ENCODE results near the gene BCL11A.

BCL11A gene

GRCh38 chr2:60553495-60554073 is at the start of gene BCL11A:
BCL11A (minus strand) TSS chr2:60553654; CDS start chr2:60553270, 384 bp downstream.
- peak; percentile 67 for DNase-seq

DNA sequence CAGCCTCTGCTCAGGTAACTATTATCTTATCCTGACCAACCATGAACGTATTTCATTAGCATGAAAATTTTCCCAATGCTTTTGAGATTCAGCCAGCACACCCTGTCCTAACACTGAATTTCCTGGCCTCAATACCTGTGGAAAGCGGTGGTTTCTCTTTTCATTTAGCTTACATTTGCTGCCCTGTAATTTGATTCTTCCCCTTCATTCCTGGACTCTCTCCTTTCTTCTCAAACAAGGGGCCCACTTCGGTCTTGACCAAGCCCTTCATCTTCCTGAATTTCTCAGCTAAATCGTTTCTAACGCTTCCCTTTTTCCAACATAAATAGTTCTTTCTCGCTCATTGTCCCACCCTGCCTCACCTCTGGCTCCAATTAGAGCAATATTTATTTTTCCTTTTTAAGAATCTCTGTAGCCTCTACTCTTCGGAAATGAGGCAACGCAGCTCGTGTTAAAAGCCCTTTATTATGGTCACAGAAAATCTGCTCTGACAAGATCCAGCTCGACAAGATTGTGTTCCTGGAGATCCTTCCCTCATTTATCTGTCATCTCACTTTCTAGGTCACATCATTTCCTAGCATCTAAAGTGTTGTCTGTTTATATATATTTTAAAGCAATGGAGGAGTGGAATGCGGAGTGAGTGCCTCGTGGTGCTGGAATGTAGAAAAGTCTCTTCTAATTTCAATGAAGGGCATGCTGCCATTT is 49.5 kb upstream of the BCL11A start:
- DNase-seq = no peak

GRCh38 chr2:60602388-60602787 is 48.9 kb upstream of the BCL11A start:
- no peak for DNase-seq

GRCh38 chr2:60598271-60598670 is 44.8 kb upstream of the BCL11A start:
- no peak for DNase-seq

- DNase-seq = no peak
These were observed 43.9 kb upstream of the BCL11A start for GRCh38 chr2:60597346-60597745.

DNA sequence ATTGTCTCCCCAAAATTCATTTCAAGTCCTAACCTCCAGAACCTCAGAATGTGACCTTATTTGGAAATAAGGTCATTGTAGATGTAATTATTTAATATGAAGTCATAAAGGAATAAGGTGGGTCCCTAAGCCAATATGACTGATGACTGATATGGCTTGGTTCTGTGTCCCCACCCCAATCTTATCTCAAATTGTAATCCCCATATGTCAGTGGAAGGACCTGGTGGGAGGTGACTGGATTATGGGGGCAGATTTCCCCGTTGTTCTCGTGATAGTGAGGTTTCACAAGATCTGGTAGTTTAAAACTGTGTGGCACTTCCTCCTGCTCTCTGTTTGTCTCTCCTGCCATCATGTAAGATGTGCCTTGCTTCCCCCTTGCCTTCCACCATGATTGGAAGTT is 43.0 kb upstream of the BCL11A start:
- no peak for DNase-seq

GRCh38 chr2:60595953-60596352 is 42.5 kb upstream of the BCL11A start:
- DNase-seq = no peak

GRCh38 chr2:60589104-60589503 is 35.6 kb upstream of the BCL11A start:
- DNase-seq = no peak

- no peak for DNase-seq
These were observed 32.6 kb upstream of the BCL11A start for GRCh38 chr2:60586081-60586480.

- no peak for DNase-seq
These were observed 31.8 kb upstream of the BCL11A start for GRCh38 chr2:60585276-60585675.

- DNase-seq = no peak
These were observed 30.1 kb upstream of the BCL11A start for GRCh38 chr2:60583604-60584003.

- DNase-seq = no peak
These were observed 28.2 kb upstream of the BCL11A start for GRCh38 chr2:60581433-60582282.

DNA sequence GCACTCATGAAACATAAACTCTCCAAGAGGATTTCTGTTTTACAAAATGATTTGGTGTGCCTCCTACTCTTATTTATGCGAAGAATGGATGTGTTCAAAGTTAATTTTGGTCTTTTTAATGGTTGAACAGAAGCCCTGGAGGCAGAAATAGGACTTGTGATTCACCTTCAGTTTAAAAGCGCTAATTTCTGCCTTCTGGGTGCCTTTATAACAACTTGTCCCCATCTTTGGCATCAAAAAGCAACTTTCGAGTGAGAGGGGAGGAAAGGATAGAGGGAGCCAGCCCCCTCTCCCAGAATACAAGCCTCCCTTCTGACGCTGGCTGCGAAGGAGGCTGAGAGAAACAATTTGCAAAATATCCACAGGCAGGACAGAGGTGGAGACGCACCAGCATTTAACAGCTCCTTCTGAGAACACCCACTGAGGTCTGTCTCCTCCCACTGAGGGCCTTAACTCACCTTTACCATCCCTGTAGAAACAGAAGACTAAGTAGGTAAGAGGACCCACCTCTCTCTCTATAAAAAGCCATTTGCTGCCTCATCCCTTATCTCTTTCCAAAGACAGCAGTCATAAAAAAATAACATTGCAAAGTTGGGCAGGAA is 24.3 kb upstream of the BCL11A start:
- DNase-seq = no peak

- no peak for DNase-seq
These were observed 19.8 kb upstream of the BCL11A start for GRCh38 chr2:60573251-60573650.

DNA sequence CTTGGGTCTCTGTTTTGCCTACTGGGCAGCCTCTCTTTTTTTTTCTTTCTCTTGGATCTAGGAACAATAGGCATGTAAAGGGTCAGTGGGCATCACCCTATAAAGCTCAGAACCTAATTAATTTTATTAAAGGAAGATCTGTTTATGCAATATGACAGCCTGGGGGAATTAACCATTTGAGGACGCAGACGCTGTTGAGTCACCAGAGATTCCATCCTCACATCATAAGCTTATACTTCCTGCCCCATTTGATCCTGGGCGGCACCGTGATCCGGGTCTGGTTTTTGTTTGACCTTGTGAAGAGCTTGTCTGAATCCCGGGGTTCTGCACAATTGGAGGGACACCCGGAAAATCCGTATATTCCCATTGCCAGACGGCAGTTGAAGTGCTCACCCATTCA is 16.8 kb upstream of the BCL11A start:
- DNase-seq = no peak

DNA sequence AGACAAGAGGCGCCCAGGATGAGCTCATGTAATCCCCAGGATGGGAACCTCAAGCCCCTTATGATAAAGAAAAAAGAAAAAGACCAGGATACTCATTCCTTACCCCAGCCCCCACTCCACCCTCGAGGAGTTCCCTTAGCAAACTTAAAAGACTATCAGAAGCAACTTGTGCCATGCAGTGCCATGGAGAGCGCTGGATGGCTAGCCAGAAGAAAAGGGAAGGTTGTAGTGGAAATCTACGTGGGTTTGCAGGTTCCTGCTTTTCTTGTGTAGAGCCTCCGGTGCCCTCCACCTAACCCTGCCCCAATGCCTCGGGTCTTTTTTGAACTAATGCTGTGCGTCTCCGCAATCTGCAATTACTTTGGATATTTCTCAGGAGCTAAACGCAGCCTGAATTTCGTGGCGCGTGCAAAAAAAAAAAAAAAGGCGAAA is 16.2 kb upstream of the BCL11A start:
- no peak for DNase-seq

DNA sequence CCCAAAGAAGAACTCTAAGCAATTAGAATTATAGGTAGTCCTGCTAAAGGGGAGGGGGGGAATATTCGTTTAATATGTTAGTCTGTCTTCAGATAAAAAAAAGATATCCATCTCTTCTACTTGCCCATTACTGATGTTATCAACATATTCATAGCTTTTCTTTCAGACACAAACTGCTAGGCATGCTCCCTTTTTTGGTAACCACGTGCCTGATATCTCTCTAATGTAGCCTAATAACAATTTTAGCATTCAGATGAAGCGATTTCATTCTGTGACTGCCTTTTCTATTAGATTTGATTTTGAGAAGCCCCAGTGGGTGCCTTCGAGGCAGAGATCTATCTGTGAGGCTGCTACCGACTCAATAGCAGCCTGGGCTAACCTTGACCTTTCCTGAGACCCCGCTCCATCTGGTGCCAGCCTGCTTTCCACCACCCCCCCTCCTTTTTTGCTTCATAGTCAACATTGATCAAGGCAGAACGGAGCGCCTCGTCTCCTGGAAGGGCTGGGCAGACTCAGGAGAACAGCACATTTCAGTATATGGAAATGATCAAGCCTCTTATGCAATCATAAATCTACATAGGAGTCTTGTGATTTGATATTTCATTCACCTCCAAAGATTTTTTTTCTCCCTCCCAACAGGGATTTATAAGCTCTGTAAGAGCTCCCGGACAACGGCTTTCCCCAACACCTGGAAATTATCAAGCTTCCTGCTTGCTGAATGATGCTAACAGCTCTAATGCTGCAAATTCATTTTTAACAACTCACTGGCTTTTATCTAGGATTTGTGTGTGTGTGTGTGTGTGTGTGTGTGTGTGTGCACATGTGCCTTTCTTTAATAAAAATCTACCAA is 14.7 kb upstream of the BCL11A start:
- peak; percentile 15 for DNase-seq

- DNase-seq = peak; percentile 28
These were observed 13.6 kb upstream of the BCL11A start for GRCh38 chr2:60567096-60567495.

DNA sequence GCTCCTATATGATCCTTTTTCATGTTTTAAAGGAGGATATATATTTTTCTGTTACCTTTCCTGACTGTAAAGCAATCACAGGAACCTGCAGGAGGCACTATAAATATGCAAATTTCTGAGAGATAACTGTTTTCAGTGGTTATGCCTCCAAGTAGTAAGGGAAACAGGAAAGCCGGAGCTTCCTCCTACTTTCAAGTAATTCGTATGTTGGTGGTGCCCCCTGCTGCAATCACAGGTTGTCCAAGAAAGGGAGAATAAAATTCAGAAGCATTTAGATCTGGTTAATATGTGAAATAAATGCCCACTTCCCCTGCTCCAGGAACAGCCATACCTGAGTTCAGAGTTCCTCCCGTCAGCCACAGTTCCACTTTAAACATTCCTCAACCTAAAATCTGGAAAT is 12.0 kb upstream of the BCL11A start:
- DNase-seq = peak; percentile 36

DNA sequence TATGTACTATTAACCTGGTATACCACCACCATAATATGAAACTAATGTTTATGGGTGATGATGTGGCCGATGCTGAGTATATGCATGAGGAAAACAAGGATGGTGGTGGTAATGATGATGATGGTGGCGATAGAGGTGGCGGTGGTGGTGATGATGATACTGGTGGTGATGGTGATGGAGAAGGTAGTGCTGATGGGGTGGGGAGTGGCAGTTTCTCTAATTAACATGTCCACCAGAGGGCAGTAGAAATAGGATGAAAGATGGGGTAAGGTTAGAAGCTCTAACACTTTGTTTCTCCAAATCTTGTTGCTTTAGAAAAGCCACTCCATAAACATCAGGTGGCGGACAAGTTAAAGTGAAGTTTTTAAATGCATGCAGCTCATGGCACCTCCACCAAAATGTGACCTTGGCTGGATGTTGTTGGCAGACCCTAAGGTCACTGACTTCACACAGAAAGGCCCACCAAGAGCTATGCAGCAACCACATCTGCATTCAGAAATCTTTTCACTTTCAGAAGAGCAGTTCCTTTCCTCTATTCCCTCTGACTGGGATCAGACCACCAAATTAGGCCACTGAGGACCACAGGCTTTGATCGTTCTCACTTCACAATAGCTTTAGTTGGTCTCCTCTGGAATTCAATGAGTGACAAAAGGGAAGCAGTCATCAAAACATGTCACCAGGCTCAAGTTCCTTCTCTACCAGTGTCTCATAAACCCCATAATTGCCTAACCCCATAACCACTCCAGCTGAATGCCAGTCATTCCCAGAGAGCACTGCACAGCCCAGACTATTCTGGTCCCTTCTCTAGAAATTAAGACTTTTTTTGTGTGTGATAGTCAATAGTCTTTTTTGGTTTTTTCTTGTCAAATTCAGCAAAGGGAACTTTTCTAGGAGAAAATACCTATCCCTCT is 7.5 kb upstream of the BCL11A start:
- no peak for DNase-seq

- DNase-seq = no peak
These were observed 6.4 kb upstream of the BCL11A start for GRCh38 chr2:60559880-60560279.

Measured in NCI-H526 treated with DMSO at 0.1 percent for 48 hours (cell line).